Sigmoid colon (tissue), 4 donors: ENCODE results near the gene LEF1.

Experiments used
- EP300 ChIP-seq, 4 donors: sonication (generic); formaldehyde crosslinking; IDR thresholded peaks; one replicate each; pipeline ENCODE4 v1.6.1; 2017; ENCODE audit warnings: antibody characterized with exemption in 4 of 4
- POLR2A ChIP-seq, 2 donors: fragments of 450-650 bp; IDR thresholded peaks; one replicate each; pipeline ENCODE4 v1.6.1; 2016; ENCODE audit warnings: antibody characterized with exemption in 2 of 2, mild to moderate bottlenecking in 2 of 2, moderate library complexity in 2 of 2
- POLR2AphosphoS5 ChIP-seq, 4 donors: sonication (generic); formaldehyde crosslinking; IDR thresholded peaks; one replicate each; pipeline ENCODE4 v1.6.1; 2017; ENCODE audit warnings: antibody characterized with exemption in 4 of 4

DNA sequence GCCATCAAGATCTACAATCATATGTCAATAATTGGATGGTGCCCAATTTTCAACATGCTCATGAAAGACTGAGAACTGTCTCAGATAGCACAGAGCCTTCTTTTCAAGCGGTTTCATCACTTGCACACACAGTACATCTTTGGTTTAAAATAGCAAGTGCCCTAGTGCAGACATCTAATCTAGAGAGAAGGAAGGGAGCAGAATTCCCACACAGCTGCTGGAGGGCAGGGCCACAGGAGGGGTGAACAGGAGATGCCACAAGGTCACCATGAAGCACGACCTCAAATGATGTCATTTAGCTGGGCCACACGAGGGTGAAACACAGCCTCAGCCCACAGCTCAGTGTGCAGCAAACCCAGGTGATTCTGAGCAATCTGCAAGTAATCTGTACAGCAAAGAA lies 24.3 kb downstream of the LEF1 start:
- no peak for TF ChIP-seq EP300 (IDR thresholded peaks at IDR 0.05)
- TF ChIP-seq POLR2AphosphoS5 (IDR thresholded peaks at IDR 0.05), result no peak
- no peak for TF ChIP-seq POLR2A (IDR thresholded peaks at IDR 0.05)
